Astrocyte (in vitro differentiated cells and primary cell): ENCODE results near the gene ABCF3. TPM values are rescaled to one million over a fixed set of nuclear protein-coding genes. Genes with fewer than 3 reads are reported as not detected.
A peak's percentile ranks its signal among the peaks of the same experiment; 100 is the strongest.

ENCODE experiments used
- DNase-seq: peaks from one replicate; pipeline ENCODE4 v3.0.0-alpha.2; 2010; ENCODE audit warnings: low read depth
- FAIRE-seq: peaks from 2 replicates; lab custom pipeline; 2011; peaks lifted over from hg19 to GRCh38; lab: Jason Lieb, UNC
- H2AFZ ChIP-seq: 2 replicates; pipeline ENCODE4 v1.6.0; 2012; ENCODE audit warnings: low read depth, low read length, inconsistent platforms
- H3K27ac ChIP-seq: 2 replicates; pipeline ENCODE4 v1.5.1; 2011; ENCODE audit warnings: low read depth, low read length, inconsistent platforms
- H3K27me3 ChIP-seq: 2 replicates; pipeline ENCODE4 v1.6.0; 2011; ENCODE audit warnings: low read length, inconsistent platforms; ENCODE audit not compliant: insufficient read depth
- H3K36me3 ChIP-seq: 2 replicates; pipeline ENCODE4 v1.5.1; 2011; ENCODE audit warnings: low read length, inconsistent platforms; ENCODE audit not compliant: insufficient read depth
- H3K4me1 ChIP-seq: 2 replicates; pipeline ENCODE4 v1.5.1; 2011; ENCODE audit warnings: low read length, inconsistent platforms; ENCODE audit not compliant: insufficient read depth
- H3K4me2 ChIP-seq: 2 replicates; pipeline ENCODE4 v1.6.0; 2012; ENCODE audit warnings: low read length, inconsistent platforms
- H3K4me3 ChIP-seq: 2 replicates; pipeline ENCODE4 v1.5.1; 2011; ENCODE audit warnings: low read depth, mild to moderate bottlenecking, low read length, inconsistent platforms; ENCODE audit not compliant: insufficient read depth
- H3K79me2 ChIP-seq: 2 replicates; pipeline ENCODE4 v1.6.0; 2012; ENCODE audit warnings: mild to moderate bottlenecking, low read length, inconsistent platforms; ENCODE audit not compliant: insufficient read depth
- H3K9ac ChIP-seq: 2 replicates; pipeline ENCODE4 v1.6.0; 2012; ENCODE audit warnings: mild to moderate bottlenecking, low read length, inconsistent platforms
- H3K9me3 ChIP-seq: 2 replicates; pipeline ENCODE4 v1.5.1; 2012; ENCODE audit warnings: low read depth, mild to moderate bottlenecking, low read length, inconsistent platforms; ENCODE audit not compliant: insufficient read depth
- H4K20me1 ChIP-seq: 2 replicates; pipeline ENCODE4 v1.6.0; 2012; ENCODE audit warnings: low read length, inconsistent platforms; ENCODE audit not compliant: insufficient read depth
- H3K27ac Mint-ChIP-seq: one replicate; pipeline ENCODE4 v1.8.0; 2021; ENCODE audit warnings: mild to moderate bottlenecking, mixed read lengths; ENCODE audit not compliant: unreplicated experiment
- H3K27me3 Mint-ChIP-seq: one replicate; pipeline ENCODE4 v1.8.0; 2021; ENCODE audit warnings: low read depth, mixed read lengths; ENCODE audit not compliant: unreplicated experiment
- H3K36me3 Mint-ChIP-seq: one replicate; pipeline ENCODE4 v1.8.0; 2021; ENCODE audit warnings: low read depth, mixed read lengths; ENCODE audit not compliant: unreplicated experiment
- H3K4me1 Mint-ChIP-seq: one replicate; pipeline ENCODE4 v1.8.0; 2021; ENCODE audit warnings: low read depth, mixed read lengths; ENCODE audit not compliant: unreplicated experiment
- H3K4me3 Mint-ChIP-seq: one replicate; pipeline ENCODE4 v1.8.0; 2021; ENCODE audit warnings: mild to moderate bottlenecking, moderate library complexity, mixed read lengths; ENCODE audit not compliant: unreplicated experiment
- H3K9me3 Mint-ChIP-seq: one replicate; pipeline ENCODE4 v1.8.0; 2021; ENCODE audit warnings: mild to moderate bottlenecking, mixed read lengths; ENCODE audit not compliant: unreplicated experiment
- EZH2 ChIP-seq: IDR thresholded peaks from 2 replicates; pipeline ENCODE4 v1.6.1; 2012; ENCODE audit warnings: mild to moderate bottlenecking, low read length, inconsistent platforms; ENCODE audit not compliant: insufficient read depth
- total RNA-seq: library from RNA; stranded (reverse); gene quantifications from 2 replicates; pipeline ENCODE4 v1.2.1, GENCODE V29; 2021
- TF ChIP-seq, protein P1 (sequence below): IDR thresholded peaks from 2 replicates; pipeline ENCODE4 v1.5.1; 2011; ENCODE audit warnings: low read depth, mild to moderate bottlenecking, inconsistent platforms, low read length, moderate library complexity; ENCODE audit not compliant: insufficient read depth

Gene ABCF3
- total RNA-seq, 1 donor from 2014 or later = 70.9 TPM

DNA sequence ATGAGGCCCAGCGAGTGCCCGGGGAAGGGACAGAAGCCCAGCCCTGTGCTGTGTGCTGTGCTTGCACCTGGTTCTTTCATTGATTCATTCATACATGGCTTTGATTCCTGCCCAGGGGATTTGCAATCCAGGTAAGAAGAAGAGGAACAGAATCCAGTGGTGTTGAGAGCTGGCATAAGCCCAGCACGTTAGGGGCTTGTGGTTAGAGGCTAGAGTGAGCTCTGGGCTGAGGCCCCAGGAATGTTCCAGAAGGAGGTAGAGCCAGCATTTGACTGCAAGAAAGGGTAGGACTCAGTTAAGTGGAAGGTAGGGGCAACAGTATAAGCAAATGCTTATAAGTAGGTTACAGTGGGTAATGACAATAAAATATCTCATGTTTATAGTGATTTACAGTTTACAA, 45.7 kb downstream of the ABCF3 start:
- no peaks in the 10 kb centered on the region for H3K79me2 ChIP-seq
- H2AFZ ChIP-seq = no peak overlapping the region
- no peaks in the 10 kb centered on the region for H3K9me3 ChIP-seq
- no peak overlapping the region for H3K4me2 ChIP-seq
- Mint-ChIP-seq H3K4me3 (no peak overlapping the region), H3K4me1 (peaks cover 11% of the 10 kb centered on the region), H3K36me3 (no peaks in the 10 kb centered on the region), H3K27ac (no peak overlapping the region), H3K27me3 (peaks cover 62% of the 10 kb centered on the region), H3K9me3 (no peaks in the 10 kb centered on the region)
- no peak overlapping the region for H3K9ac ChIP-seq
- TF ChIP-seq EZH2 = no peak
- TF ChIP-seq, protein P1, sequence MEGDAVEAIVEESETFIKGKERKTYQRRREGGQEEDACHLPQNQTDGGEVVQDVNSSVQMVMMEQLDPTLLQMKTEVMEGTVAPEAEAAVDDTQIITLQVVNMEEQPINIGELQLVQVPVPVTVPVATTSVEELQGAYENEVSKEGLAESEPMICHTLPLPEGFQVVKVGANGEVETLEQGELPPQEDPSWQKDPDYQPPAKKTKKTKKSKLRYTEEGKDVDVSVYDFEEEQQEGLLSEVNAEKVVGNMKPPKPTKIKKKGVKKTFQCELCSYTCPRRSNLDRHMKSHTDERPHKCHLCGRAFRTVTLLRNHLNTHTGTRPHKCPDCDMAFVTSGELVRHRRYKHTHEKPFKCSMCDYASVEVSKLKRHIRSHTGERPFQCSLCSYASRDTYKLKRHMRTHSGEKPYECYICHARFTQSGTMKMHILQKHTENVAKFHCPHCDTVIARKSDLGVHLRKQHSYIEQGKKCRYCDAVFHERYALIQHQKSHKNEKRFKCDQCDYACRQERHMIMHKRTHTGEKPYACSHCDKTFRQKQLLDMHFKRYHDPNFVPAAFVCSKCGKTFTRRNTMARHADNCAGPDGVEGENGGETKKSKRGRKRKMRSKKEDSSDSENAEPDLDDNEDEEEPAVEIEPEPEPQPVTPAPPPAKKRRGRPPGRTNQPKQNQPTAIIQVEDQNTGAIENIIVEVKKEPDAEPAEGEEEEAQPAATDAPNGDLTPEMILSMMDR = no peak
- H3K27ac ChIP-seq = no peak overlapping the region
- H3K4me3 ChIP-seq = no peak overlapping the region
- H4K20me1 ChIP-seq = peaks cover 9% of the 10 kb centered on the region
- no peaks in the 10 kb centered on the region for H3K36me3 ChIP-seq
- peaks cover 41% of the 10 kb centered on the region for H3K27me3 ChIP-seq
- DNase-seq (no peak), FAIRE-seq (no peak)
- H3K4me1 ChIP-seq = peaks cover 13% of the 10 kb centered on the region

DNA sequence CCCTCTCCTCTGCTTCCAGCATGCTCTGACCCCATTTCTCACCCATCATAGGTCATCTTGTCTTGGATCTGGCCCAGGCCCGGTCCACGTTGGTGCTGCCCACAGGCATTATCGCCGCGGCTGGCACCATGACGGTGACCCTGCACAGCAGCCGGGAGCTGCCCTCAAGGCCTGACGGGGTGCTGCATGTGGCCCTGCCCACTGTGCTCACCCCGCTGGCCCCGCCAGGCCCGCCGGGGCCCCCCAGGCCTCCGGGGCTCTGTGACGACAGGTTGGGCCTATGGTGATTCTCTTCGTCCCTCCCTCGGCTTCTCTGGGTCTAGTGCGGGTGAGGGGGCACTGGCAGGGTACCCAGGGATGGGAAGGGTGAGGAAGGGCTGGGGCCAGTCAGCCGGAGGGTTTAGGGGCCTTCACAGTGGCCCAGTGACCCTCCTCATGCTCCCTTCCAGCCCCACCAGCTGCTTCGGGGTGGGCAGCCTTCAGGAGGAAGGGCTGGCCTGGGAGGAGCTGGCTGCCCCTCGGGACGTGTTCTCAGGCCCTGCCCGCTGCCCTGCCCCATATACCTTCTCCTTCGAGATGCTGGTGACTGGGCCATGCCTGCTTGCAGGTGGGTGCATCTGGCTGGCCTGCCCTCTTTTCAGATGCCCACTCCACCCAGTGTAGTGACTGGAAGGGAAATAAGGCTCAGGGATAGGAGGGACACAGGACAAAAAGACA, 47.3 kb downstream of the ABCF3 start:
- Mint-ChIP-seq H3K4me3 (peak overlapping the region; percentile 66), H3K27me3 (peaks cover 63% of the 10 kb centered on the region), H3K4me1 (peaks cover 11% of the 10 kb centered on the region), H3K27ac (no peak overlapping the region), H3K9me3 (no peaks in the 10 kb centered on the region), H3K36me3 (no peaks in the 10 kb centered on the region)
- no peak overlapping the region for H2AFZ ChIP-seq
- no peak overlapping the region for H3K4me2 ChIP-seq
- no peak overlapping the region for H3K9ac ChIP-seq
- no peak overlapping the region for H3K4me3 ChIP-seq
- FAIRE-seq (no peak), DNase-seq (no peak)
- H4K20me1 ChIP-seq = peaks cover 9% of the 10 kb centered on the region
- TF ChIP-seq, protein P1 = no peak
- no peak for TF ChIP-seq EZH2
- H3K79me2 ChIP-seq = no peaks in the 10 kb centered on the region
- H3K4me1 ChIP-seq = peaks cover 13% of the 10 kb centered on the region
- H3K27ac ChIP-seq = no peak overlapping the region
- H3K9me3 ChIP-seq = no peaks in the 10 kb centered on the region
- peaks cover 35% of the 10 kb centered on the region for H3K27me3 ChIP-seq
- no peaks in the 10 kb centered on the region for H3K36me3 ChIP-seq

DNA sequence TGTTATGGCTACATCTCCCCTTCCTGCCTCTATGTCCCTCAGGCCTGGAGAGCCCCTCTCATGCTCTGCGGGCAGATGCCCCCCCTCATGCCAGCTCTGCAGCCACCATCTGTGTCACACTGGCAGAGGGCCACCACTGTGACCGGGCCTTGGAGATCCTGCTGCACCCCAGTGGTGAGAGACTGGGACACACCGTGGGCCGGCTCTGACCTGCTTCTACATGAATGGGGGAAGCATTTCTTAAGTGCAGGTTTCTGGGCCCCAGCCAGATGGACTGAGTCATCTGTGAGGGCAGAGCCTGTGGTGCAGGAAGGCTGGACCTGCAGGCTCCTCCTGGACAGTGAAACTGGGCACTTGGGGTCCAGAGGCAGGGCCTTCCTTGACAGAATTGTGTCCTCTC, 48.2 kb downstream of the ABCF3 start:
- Histone ChIP-seq H3K27me3 (peaks cover 31% of the 10 kb centered on the region), H3K36me3 (no peaks in the 10 kb centered on the region), H3K27ac (no peak overlapping the region), H3K79me2 (no peaks in the 10 kb centered on the region), H4K20me1 (peaks cover 6% of the 10 kb centered on the region), H3K4me1 (peaks cover 13% of the 10 kb centered on the region), H3K4me2 (peak overlapping the region; percentile 2), H3K9me3 (no peaks in the 10 kb centered on the region), H3K4me3 (no peak overlapping the region), H3K9ac (no peak overlapping the region), H2AFZ (no peak overlapping the region)
- DNase-seq (peak; percentile 70), FAIRE-seq (no peak)
- no peaks in the 10 kb centered on the region for H3K36me3 Mint-ChIP-seq
- TF ChIP-seq EZH2 = no peak
- TF ChIP-seq, protein P1 = no peak
- peaks cover 62% of the 10 kb centered on the region for H3K27me3 Mint-ChIP-seq
- H3K4me1 Mint-ChIP-seq = peaks cover 11% of the 10 kb centered on the region
- H3K4me3 Mint-ChIP-seq = no peak overlapping the region
- no peaks in the 10 kb centered on the region for H3K9me3 Mint-ChIP-seq
- H3K27ac Mint-ChIP-seq = no peak overlapping the region
